GM19239 (cell line): Measurements from ENCODE around the gene PLPPR3.

ENCODE experiments used
- DNase-seq: peaks from one replicate; pipeline ENCODE4 v3.0.0; 2011; ENCODE audit warnings: low spot score; ENCODE audit not compliant: insufficient read length
- FAIRE-seq: peaks from 2 replicates; lab custom pipeline; 2011; peaks lifted over from hg19 to GRCh38; lab: Jason Lieb, UNC

Gene PLPPR3

GRCh38 chr19:799076-799881, 22.5 kb downstream of the PLPPR3 start:
- DNase-seq (no peak), FAIRE-seq (no peak)

- no peak for DNase-seq
- FAIRE-seq = peak; percentile 80
Measured at GRCh38 chr19:798415-799075, 23.2 kb downstream of the PLPPR3 start.

- FAIRE-seq = peak; percentile 4
- peak; percentile 99 for DNase-seq
Measured at GRCh38 chr19:797528-798414, 24.0 kb downstream of the PLPPR3 start.

GRCh38 chr19:796692-797527, 24.8 kb downstream of the PLPPR3 start, which contains the start of gene PTBP1:
Gene PTBP1 (plus strand): TSS chr19:797452. CDS start chr19:797498, 46 bp downstream.
- FAIRE-seq (peak; percentile 100), DNase-seq (peak; percentile 98)

- DNase-seq (no peak), FAIRE-seq (no peak)
Measured at GRCh38 chr19:795691-796581, 25.8 kb downstream of the PLPPR3 start.

DNA sequence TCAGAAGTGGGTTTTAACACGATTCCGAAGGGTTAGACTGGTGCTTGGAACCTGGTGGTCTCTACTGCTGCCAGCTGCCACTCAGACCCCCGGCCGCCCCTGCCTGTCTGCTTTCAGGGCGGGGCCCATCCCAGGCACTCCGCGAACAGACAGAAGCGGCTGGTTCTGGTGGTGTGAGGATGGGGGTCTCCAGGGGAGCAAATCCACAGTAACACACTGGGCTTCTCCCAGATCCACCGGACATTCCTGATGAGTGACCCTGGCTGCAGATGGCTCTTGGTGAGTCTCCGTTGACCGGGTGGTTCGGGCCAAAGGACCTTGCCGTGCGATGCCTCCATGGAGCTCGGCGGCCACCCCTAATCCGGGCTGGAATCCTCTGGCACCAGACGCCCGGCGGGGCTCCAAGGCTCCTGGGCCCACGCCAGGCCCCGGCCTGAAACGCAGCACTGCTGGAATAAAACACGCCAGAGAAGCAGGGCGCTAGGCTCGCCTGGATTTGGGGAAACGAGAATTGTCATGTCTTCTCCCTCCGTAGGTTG, 26.6 kb downstream of the PLPPR3 start:
- no peak for DNase-seq
- FAIRE-seq = no peak

GRCh38 chr19:793806-794205, 27.9 kb downstream of the PLPPR3 start:
- no peak for FAIRE-seq

GRCh38 chr19:792306-792885, 29.4 kb downstream of the PLPPR3 start:
- DNase-seq (no peak), FAIRE-seq (no peak)

More at GRCh38 chr19:793806-794205, 27.9 kb downstream of the PLPPR3 start:
- DNase-seq = no peak

- FAIRE-seq (no peak), DNase-seq (no peak)
Measured at GRCh38 chr19:791567-792305, 30.0 kb downstream of the PLPPR3 start.

DNA sequence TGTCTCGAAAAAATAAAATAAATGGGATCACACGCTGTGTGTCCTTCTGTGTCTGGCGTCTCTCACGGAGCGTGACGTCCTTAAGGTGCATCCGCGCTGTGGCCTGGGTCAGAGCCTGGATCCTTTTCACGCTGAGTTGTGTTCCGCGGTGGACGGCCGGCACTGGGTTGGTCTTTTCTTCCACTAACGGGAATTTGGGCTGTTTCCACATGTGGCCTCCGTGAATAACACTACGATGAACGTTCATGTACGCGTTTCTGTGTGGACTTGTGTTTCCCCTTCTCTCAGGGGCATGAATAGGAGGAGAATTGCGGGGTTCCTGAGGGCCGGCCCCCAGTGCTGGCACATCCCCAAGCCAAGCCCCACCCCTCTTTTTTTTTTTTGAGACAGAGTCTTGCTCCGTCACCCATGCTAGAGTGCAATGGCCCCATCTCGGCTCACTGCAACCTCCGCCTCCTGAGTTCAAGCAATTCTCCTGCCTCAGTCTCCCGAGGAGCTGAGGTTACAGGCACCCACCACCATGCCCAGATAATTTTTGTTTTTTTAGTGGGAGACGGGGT, 30.7 kb downstream of the PLPPR3 start:
- DNase-seq (no peak), FAIRE-seq (no peak)

- FAIRE-seq (no peak), DNase-seq (no peak)
Measured at GRCh38 chr19:789701-790060, 32.1 kb downstream of the PLPPR3 start.

- DNase-seq (no peak), FAIRE-seq (no peak)
Measured at GRCh38 chr19:788983-789700, 32.6 kb downstream of the PLPPR3 start.

DNA sequence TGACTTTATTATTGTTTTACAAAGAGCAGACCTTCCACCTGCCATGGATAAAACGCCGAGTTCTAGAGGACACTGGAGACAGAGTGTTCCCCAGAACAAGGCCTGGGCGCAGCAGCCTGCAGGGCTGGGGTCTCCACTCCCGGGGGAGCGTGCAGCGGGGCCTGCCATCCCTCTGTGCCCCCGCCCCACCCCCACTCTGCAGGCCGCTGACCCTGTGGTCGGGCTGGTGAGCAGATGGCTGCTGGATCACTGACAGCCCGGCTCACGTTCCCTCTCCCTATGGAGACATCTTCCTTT, 33.1 kb downstream of the PLPPR3 start:
- FAIRE-seq (no peak), DNase-seq (no peak)

DNA sequence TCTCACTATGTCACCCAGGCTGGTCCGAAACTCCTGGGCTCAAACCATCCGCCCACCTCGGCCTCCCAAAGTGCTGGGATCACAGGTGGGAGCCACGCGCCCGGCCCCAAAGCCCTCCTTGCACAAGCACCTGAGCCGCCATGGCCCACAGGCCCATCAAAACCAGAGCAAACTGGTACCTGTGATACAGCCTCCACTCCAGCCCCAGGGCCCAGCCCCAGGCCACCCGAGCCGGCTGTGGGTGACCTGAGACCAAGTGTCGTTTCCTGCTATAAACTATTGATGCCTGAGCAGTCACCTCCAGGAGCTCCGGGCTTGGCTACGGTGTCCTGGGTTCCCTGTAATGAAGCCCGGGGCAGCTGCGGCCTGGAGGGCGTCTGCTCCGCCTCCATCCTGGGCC, 34.2 kb downstream of the PLPPR3 start:
- no peak for FAIRE-seq
- DNase-seq = no peak

DNA sequence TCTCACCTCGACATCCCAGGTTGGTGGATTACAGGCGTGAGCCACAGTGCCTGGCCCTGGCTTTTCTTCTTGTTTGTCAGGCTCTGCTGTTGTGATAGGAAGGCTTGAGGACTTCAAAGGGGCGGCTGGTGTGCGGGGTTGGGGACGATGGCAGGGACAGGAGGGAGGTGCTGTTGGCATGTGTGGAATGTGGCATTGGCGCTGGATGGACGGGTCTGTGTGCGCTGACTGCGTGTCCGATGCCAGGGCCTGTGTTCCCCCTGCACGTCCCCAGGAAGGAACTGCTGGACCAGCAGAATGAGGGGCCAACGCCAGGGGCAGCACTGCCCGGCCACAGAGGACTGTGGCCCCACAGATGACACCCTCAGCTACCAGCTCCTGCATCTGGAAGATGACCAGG, 37.2 kb downstream of the PLPPR3 start:
- FAIRE-seq (no peak), DNase-seq (no peak)

GRCh38 chr19:782878-783668, 38.7 kb downstream of the PLPPR3 start:
- no peak for FAIRE-seq
- DNase-seq = no peak
